SJSA1 (cell line): ENCODE results near the gene TPM2. TPM values are rescaled to one million over a fixed set of nuclear protein-coding genes. Genes with fewer than 3 reads are reported as not detected.
A peak's percentile ranks its signal among the peaks of the same experiment; 100 is the strongest.
"Not testable (repeated sequence)": the region's sequence is repeated elsewhere in the genome, so short reads cannot be mapped to it uniquely, and the experiment has no call there.

Experiments
- DNase-seq, 2 experiments: peaks; one replicate each; pipeline ENCODE4 v3.0.0-alpha.2; 2015 to 2020; ENCODE audit warnings: low spot score in 2 of 2, low read depth in 1 of 2
- H3K27ac ChIP-seq: fragments of 250-450 bp; sonication (Bioruptor Pico); 2 replicates; pipeline ENCODE4 v1.5.1; 2020; ENCODE audit warnings: mild to moderate bottlenecking, moderate library complexity
- H3K27me3 ChIP-seq: fragments of 250-450 bp; sonication (Bioruptor Pico); replicated peaks from 2 replicates; pipeline ENCODE4 v1.5.1; 2020; ENCODE audit warnings: mild to moderate bottlenecking, moderate library complexity
- H3K36me3 ChIP-seq: fragments of 250-450 bp; sonication (Bioruptor Pico); 2 replicates; pipeline ENCODE4 v1.5.1; 2020; ENCODE audit warnings: mild to moderate bottlenecking
- H3K4me1 ChIP-seq: fragments of 250-450 bp; sonication (Bioruptor Pico); replicated peaks from 2 replicates; pipeline ENCODE4 v1.6.1; 2021; ENCODE audit warnings: mild to moderate bottlenecking
- H3K4me3 ChIP-seq: fragments of 250-450 bp; sonication (Bioruptor Pico); 2 replicates; pipeline ENCODE4 v1.5.1; 2020; ENCODE audit warnings: mild to moderate bottlenecking
- H3K9me3 ChIP-seq: fragments of 250-450 bp; sonication (Bioruptor Pico); replicated peaks from 2 replicates; pipeline ENCODE4 v1.5.1; 2020; ENCODE audit warnings: mild to moderate bottlenecking
- total RNA-seq: library from RNA; depleted of rRNA; stranded (reverse); fragments of >200 nt; shearing (Covaris generic); gene quantifications from 2 replicates; pipeline ENCODE4 v1.2.3, GENCODE V29; 2014

TPM2 gene
- total RNA-seq, 1 experiment from 2014 or later = 823 TPM

DNA sequence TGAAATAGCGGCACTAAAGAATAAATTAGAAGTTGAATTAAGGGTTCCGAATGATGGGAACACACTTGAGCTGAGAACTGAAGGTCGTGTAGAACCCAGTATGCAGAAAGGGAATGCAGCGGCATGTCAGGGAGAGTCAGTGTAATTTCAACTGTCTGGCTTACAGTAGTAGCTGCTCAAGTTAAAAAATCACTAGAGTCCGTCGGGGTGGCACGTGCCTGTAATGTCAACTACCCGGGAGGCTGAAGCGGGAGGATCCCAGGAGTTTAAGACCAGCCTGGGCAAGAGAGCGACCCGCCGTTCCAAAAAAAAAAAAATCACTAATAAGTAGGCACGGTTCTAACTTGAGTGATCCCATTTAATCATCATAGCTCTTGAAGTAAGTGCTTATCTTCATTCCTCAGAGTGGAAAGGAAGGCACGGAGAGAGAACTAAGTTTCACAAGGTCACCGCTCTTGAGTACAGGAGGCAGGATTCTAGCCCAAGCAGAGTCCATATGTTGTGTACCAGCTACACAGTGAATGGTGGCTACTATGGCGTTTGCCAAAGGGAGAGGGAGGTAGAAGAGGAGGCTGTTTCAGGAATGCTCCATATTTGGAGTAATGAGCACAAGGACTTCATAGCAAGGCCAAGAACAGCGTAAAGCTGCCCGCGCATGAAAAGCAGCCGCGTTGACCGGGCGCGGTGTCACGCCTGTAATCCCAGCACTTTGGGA lies 32.7 kb downstream of the TPM2 start:
- peak overlapping the region; percentile 7; the same call in 1 of the 2 replicates for H3K27ac ChIP-seq
- H3K4me1 ChIP-seq = peaks cover 15% of the 10 kb centered on the region
- no peak for DNase-seq
- no peaks in the 10 kb centered on the region for H3K27me3 ChIP-seq
- peak overlapping the region; percentile 27 for H3K4me3 ChIP-seq
- peaks cover 18% of the 10 kb centered on the region for H3K36me3 ChIP-seq
- no peaks in the 10 kb centered on the region for H3K9me3 ChIP-seq

DNA sequence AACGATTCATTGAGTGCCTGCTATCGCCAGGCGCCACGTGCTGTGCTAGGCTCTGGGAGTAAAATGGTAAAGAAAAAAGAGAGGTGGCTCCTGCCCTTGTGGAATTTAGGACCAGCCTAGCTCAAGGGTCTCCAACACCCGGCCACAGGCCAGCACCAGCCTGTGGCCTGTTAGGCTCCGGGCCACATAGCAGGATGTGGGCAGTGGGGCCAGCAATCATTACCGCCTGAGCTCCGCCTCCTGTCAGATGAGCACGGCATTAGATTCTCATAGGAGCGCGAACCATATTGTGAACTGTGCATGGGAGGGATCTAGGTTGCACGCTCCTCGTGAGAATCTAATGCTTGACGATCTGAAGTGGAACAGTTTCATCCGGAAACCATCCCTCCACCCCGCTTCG lies 33.4 kb downstream of the TPM2 start:
- Histone ChIP-seq H3K27me3 (no peaks in the 10 kb centered on the region), H3K9me3 (no peaks in the 10 kb centered on the region), H3K27ac (no peak overlapping the region), H3K36me3 (peaks cover 13% of the 10 kb centered on the region; the same call in 1 of the 2 replicates), H3K4me3 (no peak overlapping the region), H3K4me1 (peaks cover 15% of the 10 kb centered on the region)
- DNase-seq = no peak

- no peak for DNase-seq
- no peaks in the 10 kb centered on the region for H3K36me3 ChIP-seq
- H3K27ac ChIP-seq = no peak overlapping the region
- H3K4me3 ChIP-seq = no peak overlapping the region
- no peaks in the 10 kb centered on the region for H3K9me3 ChIP-seq
- no peaks in the 10 kb centered on the region for H3K27me3 ChIP-seq
- H3K4me1 ChIP-seq = peaks cover 5% of the 10 kb centered on the region
Measured at GRCh38 chr9:35653611-35654010, 36.1 kb downstream of the TPM2 start.

- H3K4me3 ChIP-seq = no peak overlapping the region
- no peak for DNase-seq
- H3K9me3 ChIP-seq = no peaks in the 10 kb centered on the region
- no peaks in the 10 kb centered on the region for H3K36me3 ChIP-seq
- peaks cover 5% of the 10 kb centered on the region for H3K4me1 ChIP-seq
- H3K27me3 ChIP-seq = no peaks in the 10 kb centered on the region
- H3K27ac ChIP-seq = no peak overlapping the region
Measured at GRCh38 chr9:35652829-35653209, 36.9 kb downstream of the TPM2 start.

DNA sequence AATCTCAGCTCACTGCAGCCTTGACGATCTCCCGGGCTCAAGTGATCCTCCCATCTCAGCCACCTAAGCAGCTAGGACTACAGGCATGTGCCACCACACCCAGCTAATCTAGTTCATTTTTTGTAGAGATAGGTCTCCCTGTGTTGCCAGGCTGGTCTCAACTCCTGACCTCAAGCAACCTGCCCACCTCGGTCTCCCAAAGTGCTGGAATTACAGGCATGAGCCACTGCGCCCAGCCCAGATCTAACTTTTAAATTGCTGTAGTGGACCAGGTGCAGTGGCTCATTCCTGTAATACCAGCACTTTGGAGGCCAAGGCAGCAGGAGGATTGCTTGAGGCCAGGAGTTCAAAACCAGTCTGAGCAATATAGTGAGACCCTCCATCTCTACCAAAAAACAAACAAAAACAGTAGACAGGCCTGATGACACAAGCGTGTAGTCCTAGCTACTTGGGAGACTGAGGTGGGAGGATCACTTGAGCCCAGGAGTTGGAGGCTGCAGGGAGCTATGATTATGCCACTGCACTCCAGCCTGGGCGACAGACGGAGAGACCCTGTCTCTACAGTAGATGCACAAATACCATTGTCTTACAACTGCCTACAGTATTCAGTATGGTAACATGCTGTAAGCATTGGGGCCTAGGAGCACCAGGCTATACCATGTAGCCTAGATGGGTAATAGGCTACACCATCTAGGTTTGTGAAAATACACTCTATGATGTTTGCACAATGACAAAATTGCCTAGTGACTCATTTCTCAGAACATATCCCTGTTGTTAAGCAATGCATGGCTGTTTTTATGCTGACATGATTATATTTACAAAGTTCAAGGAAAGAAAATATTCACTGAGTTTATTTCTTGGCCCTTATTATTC lies 37.5 kb downstream of the TPM2 start:
- H3K27me3 ChIP-seq = no peaks in the 10 kb centered on the region
- no peaks in the 10 kb centered on the region for H3K36me3 ChIP-seq
- H3K9me3 ChIP-seq = no peaks in the 10 kb centered on the region
- peaks cover 3% of the 10 kb centered on the region for H3K4me1 ChIP-seq
- H3K4me3 ChIP-seq = no peak overlapping the region
- DNase-seq = no peak
- no peak overlapping the region for H3K27ac ChIP-seq

DNA sequence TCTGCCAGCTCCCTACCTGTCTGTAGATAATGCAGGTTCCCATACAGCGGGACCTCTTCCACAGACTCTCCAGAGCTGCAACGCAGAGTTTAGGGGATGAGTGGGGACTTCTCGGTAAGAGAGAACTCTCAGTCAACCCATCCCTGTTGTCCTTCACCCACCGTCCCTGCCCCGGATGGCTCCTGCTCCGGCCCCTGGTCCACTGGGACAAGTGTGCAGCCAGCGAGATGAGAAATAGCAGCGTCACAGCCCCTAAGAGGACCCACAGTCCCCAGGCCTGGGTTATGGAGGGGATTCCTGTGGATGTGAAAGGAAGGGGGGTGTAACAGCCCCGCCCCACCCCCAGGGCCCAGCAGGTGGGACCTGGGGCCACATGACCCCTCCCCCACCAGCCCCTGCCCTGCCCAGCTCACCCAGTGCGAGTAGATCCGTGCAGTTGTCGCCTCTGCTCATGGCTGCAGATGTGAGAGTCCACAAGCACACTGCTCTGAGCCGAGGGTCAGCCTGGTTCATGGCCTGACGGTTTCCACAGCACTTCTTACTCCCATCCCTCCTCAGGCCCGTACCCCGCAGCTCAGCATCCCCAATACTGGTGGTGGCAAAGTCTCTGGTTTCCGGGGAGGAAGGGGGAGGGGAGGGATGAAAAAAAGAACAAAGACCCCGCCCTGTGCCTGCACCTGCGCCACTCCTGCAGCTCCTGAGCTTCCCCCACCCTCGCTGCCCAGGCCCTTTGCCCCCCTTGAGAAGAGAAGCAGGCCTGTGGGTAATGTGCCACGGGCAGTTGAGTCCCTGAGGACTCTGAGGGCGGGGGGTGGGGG lies 39.2 kb downstream of the TPM2 start, which contains the start of gene SIT1:
TSS of gene SIT1 (minus strand) at position 591 of the 818 bp plus-strand sequence. CDS start at position 513, 78 bp downstream.
- DNase-seq = no peak
- H3K4me1 ChIP-seq = peaks cover 6% of the 10 kb centered on the region; the same call in 1 of the 2 replicates
- H3K27me3 ChIP-seq = no peaks in the 10 kb centered on the region
- H3K9me3 ChIP-seq = no peaks in the 10 kb centered on the region
- H3K4me3 ChIP-seq = no peak within 1 kb of the TSS
- H3K36me3 ChIP-seq = no peaks in the 10 kb centered on the region
- H3K27ac ChIP-seq = no peak within 1 kb of the TSS

GRCh38 chr9:35649431-35650340 lies 40.0 kb downstream of the TPM2 start:
- no peak overlapping the region for H3K4me3 ChIP-seq
- peaks cover 6% of the 10 kb centered on the region; the same call in 1 of the 2 replicates for H3K4me1 ChIP-seq
- no peaks in the 10 kb centered on the region for H3K27me3 ChIP-seq
- H3K36me3 ChIP-seq = no peaks in the 10 kb centered on the region
- DNase-seq = no peak
- H3K9me3 ChIP-seq = no peaks in the 10 kb centered on the region
- no peak overlapping the region for H3K27ac ChIP-seq

DNA sequence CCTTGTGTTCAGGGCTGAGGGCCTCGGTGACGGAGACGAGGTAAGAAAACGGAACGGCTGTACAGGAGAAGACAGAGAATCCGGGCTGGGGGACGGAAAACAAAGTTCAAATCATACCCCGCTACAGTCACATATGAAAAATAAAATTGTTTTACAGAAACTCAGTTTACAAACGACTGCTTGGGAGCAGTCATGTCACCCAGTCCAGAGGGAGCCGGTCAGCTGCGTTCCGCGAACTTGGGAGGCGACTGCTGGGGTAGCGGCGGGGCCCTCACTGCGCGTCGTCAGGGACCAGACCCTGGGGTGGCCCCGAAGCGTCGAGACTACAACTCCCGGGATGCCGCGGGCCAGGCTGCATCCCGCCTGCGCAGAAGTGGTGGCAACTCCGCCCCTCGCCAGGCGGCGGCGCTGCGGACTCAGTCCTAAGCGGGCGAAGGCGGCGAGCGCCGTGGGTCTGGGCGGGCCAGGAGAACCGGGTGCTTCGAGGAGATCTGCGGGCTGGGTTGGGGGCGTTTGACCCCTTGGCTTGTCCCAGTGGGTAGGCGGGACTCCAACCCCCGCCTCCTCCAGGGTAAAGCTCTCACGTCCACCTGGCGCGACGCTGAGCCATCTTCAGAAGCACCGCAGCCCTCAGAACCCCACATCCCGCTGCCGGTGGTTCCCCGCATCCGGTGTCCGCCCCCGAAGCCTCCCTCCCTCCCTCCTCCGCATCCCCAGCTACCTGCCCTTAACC lies 43.0 kb downstream of the TPM2 start:
- H3K27ac ChIP-seq = no peak overlapping the region
- no peaks in the 10 kb centered on the region for H3K36me3 ChIP-seq
- H3K9me3 ChIP-seq = no peaks in the 10 kb centered on the region
- DNase-seq = peak; percentile 68 to 76
- H3K4me3 ChIP-seq = peak overlapping the region; percentile 45
- H3K4me1 ChIP-seq = peaks cover 6% of the 10 kb centered on the region; the same call in 1 of the 2 replicates
- no peaks in the 10 kb centered on the region for H3K27me3 ChIP-seq

DNA sequence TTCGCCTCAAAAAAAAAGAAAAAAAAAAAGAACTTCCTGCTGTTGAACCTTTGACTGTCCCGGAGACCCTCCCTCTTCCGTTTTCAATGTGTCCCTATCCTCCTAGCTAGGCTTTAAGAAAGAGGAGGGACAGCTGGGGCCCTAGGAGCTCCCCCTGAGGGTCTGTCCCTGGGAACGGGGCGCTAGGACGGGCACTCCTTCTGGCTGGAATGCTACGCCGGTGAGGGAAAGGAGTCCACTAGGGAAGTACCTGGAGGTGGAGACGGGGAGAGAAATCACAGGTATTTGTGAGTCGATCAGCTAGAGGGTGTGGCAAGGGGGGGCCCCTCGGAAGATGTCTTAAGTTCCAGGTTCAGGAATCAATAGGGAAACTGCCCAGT lies 43.6 kb downstream of the TPM2 start:
- Histone ChIP-seq H3K36me3 (no peaks in the 10 kb centered on the region), H3K9me3 (no peaks in the 10 kb centered on the region), H3K27ac (no peak overlapping the region), H3K4me1 (peaks cover 6% of the 10 kb centered on the region; the same call in 1 of the 2 replicates), H3K4me3 (peak overlapping the region; percentile 45), H3K27me3 (no peaks in the 10 kb centered on the region)
- no peak for DNase-seq

DNA sequence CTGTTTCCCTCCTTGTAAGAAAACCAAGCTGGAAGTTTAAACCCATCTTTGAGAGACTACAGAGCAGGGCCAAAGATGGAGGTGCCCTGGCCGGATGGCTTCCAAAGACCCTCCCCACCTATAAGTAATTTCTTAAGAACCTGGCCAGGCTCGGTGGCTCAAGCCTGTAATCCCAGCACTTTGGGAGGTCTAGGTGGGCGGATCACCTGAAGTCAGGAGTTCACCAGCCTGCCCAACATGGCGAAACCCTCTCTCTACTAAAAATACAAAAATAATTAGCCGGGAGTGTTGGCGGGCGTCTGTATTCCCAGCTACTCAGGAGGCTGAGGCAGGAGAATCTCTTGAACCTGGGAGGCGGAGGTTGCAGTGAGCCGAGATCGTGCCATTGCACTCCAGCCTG lies 44.0 kb downstream of the TPM2 start:
- H3K27ac ChIP-seq, H3K4me1 ChIP-seq, H3K27me3 ChIP-seq, H3K4me3 ChIP-seq, H3K36me3 ChIP-seq, DNase-seq, H3K9me3 ChIP-seq: not testable (repeated sequence)

GRCh38 chr9:35643046-35643445 lies 46.7 kb downstream of the TPM2 start:
- H3K27me3 ChIP-seq = no peaks in the 10 kb centered on the region
- H3K27ac ChIP-seq = no peak overlapping the region
- no peaks in the 10 kb centered on the region for H3K36me3 ChIP-seq
- H3K9me3 ChIP-seq = no peaks in the 10 kb centered on the region
- no peak for DNase-seq
- H3K4me1 ChIP-seq = peaks cover 6% of the 10 kb centered on the region; the same call in 1 of the 2 replicates
- H3K4me3 ChIP-seq = no peak overlapping the region

DNA sequence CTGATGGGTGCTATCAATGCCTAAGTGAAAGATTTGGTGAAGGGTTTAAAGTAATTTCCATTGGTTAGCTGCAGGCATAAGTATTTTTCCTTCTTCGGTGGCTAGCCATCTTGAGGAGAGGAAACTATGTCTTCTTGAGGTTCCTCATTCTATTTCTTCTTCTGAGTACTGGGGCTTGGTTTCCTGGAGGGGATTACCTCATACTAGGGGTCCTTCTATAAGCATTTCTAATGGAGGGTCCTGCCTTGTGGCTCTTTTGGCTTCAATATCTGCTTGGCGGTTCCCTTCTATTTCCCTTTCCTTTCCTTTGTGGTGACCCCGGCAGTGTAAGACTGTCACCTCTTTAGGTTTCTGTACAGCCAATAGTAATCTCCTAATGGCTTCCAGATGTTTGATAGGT lies 48.2 kb downstream of the TPM2 start:
- H3K27ac ChIP-seq, DNase-seq, H3K4me3 ChIP-seq, H3K4me1 ChIP-seq, H3K36me3 ChIP-seq, H3K27me3 ChIP-seq, H3K9me3 ChIP-seq: not testable (repeated sequence)
